NCI-H524 treated with DMSO at 0.1 percent for 48 hours (cell line): ENCODE data around the gene MYO10.
A peak's percentile ranks its signal among the peaks of the same experiment; 100 is the strongest.
"Not testable (repeated sequence)": the region's sequence is repeated elsewhere in the genome, so short reads cannot be mapped to it uniquely, and the experiment has no call there.

Experiments
- DNase-seq: peaks from one replicate; lab custom pipeline; 2025; lab: John Stamatoyannopoulos, UW

MYO10 gene

GRCh38 chr5:16668631-16669030 lies 267.5 kb downstream of the MYO10 start:
- no peak for DNase-seq

GRCh38 chr5:16668194-16668593 lies 267.9 kb downstream of the MYO10 start:
- no peak for DNase-seq

- no peak for DNase-seq
These were observed 269.1 kb downstream of the MYO10 start for GRCh38 chr5:16666883-16667398.

GRCh38 chr5:16666130-16666882 lies 269.8 kb downstream of the MYO10 start:
- DNase-seq: no peak

GRCh38 chr5:16665601-16666000 lies 270.5 kb downstream of the MYO10 start:
- DNase-seq: no peak

GRCh38 chr5:16664368-16664767 lies 271.7 kb downstream of the MYO10 start:
- no peak for DNase-seq

GRCh38 chr5:16663840-16664239 lies 272.2 kb downstream of the MYO10 start:
- DNase-seq: no peak

GRCh38 chr5:16661713-16662112 lies 274.4 kb downstream of the MYO10 start:
- no peak for DNase-seq

- DNase-seq: no peak
These were observed 275.1 kb downstream of the MYO10 start for GRCh38 chr5:16660982-16661381.

- DNase-seq: no peak
These were observed 276.6 kb downstream of the MYO10 start for GRCh38 chr5:16659536-16659935.

- no peak for DNase-seq
These were observed 279.4 kb downstream of the MYO10 start for GRCh38 chr5:16656561-16657191.

GRCh38 chr5:16654647-16655334 lies 281.3 kb downstream of the MYO10 start:
- DNase-seq: no peak

GRCh38 chr5:16648739-16649138 lies 287.3 kb downstream of the MYO10 start:
- not testable (repeated sequence) for DNase-seq

- DNase-seq: no peak
These were observed 291.7 kb downstream of the MYO10 start for GRCh38 chr5:16644301-16644889.

- DNase-seq: no peak
These were observed 293.2 kb downstream of the MYO10 start for GRCh38 chr5:16642867-16643266.

GRCh38 chr5:16639206-16639605 lies 296.9 kb downstream of the MYO10 start:
- DNase-seq: no peak

- DNase-seq: peak; percentile 72
These were observed 307.7 kb downstream of the MYO10 start for GRCh38 chr5:16628376-16628775.

- DNase-seq: no peak
These were observed 309.3 kb downstream of the MYO10 start for GRCh38 chr5:16626696-16627264.

- DNase-seq: no peak
These were observed 311.0 kb downstream of the MYO10 start for GRCh38 chr5:16625096-16625495.

- no peak for DNase-seq
These were observed 317.0 kb downstream of the MYO10 start for GRCh38 chr5:16619136-16619535.

- DNase-seq: no peak
These were observed 317.8 kb downstream of the MYO10 start for GRCh38 chr5:16618138-16618897.
